NCI-H2029 treated with DMSO at 0.1 percent for 48 hours (cell line): Measurements from ENCODE around the gene TCF4.
A peak's percentile ranks its signal among the peaks of the same experiment; 100 is the strongest.

ENCODE experiments used
- DNase-seq: peaks from one replicate; lab custom pipeline; 2025; lab: John Stamatoyannopoulos, UW

The TCF4 gene

DNA sequence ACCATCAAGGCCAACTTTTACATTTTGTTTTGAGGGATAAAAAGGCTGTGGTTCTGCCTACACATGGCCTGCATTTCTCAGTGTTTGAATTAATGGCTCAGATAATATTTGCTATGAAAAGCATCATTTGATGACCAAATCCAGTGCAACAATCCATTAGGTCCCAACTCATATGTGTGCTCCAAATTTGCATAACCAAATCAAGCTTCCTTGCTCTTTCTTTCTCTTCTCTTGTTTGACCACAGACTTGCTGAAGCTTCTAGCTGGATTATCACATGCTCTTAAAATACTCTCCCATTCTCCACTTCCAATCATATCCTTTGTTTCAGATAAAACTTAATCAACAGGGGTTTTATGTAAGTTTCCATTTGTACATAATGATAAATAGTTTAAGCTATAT, 147.0 kb downstream of the TCF4 start:
- DNase-seq, result no peak

DNA sequence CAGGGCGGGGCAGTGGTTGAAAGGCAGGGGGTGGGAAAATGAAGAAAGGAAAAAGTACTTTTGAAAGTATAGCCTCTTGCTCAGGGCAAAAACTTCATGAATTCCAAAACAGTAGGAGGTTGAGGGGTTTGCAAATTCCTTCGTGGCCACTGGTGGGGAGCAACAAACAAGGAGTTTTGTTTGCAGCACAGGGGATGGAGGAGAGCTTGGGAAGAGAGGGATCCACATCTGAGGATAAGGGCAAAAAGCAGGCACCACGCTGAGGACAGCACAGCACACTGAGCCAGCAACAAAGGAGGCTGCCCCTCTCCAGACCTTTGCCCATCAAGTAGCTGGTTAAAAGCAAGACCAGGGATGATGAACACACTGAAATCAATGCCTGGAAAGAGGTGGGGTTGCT, 148.9 kb downstream of the TCF4 start:
- no peak for DNase-seq

DNA sequence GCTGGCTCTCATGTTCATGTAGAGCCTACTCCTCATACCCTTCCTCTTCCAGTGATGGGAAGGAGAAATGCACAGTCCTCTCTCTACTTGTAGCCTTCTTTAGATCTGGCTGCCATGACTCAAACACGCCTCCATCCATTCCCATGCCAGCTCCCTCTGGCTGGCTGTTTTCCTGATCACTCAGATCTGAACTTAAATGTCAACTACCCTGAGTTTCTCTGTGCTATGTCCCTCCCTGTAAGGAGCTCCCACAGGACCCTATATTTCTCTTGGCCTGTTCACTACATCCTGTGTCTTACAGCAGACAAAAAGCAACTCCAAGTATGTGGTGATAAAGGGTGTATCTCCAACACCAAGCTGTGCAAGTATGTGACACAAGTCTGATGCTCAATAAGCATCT, 152.4 kb downstream of the TCF4 start:
- no peak for DNase-seq

DNA sequence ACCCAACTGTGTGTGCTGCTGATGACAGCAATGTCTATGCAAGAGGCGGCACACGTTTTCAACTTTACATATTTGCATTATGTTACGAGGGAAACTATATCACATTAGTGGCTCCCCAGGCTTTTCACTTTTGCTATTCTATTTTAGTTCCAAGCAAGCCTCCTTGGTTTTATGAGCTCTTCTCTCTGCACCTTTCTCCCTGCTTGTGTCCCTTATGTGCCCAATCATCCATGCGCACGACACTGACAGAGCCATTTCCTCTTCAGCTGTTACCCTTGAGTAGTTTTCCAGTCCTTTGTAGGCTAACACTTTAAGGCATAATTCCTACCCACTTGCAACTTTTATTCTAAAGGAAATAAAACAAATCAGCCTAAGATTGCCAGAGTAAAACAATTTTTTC, 154.3 kb downstream of the TCF4 start:
- no peak for DNase-seq

DNA sequence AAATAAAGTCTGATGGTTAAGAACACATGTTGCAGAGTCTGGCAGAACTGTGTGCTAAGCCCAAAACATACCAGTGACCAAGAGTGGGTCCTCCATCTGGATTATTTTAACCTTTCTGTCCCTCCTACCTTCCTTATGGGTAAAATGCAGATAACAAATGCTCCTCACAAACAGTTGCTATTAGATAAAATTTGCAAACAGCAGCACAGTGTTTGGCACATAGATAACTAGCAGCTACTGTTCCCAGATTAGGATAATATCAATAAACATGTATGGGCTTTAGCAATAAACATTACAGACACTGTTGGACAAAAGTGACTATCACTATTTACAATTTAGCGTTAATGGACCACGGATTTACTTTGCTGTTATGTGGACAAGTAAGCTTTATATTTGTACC, 154.9 kb downstream of the TCF4 start:
- no peak for DNase-seq

DNA sequence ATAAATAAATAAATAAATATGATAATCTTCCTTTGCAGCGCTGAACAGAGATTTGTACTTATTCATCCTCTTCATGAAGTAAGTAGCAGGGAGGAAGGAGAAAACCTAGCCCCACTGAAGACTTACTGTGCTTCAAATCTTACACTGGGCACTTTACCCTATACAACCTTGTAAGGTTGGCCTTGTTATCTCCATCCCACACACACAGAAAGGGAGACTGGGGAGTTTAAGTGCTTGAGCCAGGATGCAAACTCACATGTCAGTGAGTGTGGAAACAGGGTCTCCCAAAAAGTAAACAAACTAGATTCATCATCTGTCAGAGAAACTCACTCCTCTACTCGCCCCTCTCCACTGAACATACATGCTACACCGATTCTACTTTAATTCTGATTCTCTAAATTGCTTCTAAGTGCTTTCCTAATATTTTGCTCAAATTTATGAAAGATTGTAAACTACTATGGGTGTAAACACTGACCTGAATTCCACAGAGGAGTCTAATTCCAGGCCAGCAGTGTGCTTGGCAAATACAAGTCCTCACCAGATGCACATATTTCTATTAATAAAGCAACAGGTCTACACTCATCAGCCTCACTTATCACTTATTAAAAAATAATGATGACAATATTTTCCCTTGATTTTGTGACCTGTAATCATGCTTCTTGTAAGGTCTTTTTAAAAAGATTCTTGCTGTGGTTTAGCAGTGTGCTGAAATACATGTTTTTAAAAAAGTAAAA, 155.5 kb downstream of the TCF4 start:
- no peak for DNase-seq

DNA sequence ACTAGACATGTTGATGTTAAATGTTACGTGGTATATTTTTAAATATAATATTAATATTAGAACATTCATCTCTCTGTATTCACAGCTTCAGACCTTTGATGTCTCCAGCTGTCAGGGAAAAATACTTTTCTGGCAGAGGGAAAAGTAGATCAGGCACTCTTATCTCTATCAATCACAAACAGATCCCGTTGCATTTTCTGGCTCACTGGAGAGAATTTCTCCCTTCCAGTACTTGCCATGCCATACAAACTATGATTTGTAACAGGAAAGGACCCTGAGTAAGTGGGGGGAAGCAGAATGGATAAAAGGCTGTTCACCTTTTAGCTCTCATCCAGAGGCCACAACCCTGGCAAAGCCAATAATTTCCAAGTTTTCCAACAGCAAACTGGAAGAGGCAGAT, 158.0 kb downstream of the TCF4 start:
- DNase-seq, result no peak

DNA sequence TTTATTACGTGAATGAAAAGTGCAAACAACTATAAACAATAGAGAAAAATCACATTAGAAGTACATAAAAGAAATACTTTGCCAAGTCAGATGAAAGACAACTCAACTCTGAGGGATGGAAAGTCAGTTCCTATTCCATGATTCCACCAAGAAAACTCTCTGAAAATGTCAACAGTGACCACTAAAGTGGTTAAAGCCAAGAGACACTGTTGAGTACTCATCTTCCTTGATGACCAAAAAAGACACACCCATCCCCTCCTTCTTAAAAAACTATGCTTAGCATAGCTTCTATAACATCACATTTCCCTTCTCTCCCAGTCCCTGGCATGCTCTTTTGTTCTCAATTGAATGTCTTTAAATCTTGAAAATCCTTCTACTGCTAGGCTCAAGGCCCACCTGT, 160.0 kb downstream of the TCF4 start:
- DNase-seq, result no peak

DNA sequence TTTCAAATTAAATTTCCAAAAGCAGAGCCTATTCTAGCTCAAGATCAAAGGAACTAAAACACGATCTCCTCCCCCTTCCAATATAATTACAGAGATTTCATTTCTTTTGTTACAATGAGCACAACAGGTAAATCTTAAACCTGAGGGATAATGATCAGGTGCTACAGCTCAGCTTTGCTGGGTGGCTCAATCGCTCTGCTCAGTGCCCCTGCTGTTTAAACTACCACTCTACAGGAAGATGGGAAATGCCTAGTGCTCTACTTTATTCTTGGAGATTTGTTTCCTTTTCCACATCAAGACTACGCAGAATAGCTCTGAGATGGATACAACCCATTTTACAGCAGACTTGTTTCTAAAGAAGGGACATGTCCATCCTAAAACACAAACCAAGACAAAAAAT, 162.3 kb downstream of the TCF4 start:
- no peak for DNase-seq

DNA sequence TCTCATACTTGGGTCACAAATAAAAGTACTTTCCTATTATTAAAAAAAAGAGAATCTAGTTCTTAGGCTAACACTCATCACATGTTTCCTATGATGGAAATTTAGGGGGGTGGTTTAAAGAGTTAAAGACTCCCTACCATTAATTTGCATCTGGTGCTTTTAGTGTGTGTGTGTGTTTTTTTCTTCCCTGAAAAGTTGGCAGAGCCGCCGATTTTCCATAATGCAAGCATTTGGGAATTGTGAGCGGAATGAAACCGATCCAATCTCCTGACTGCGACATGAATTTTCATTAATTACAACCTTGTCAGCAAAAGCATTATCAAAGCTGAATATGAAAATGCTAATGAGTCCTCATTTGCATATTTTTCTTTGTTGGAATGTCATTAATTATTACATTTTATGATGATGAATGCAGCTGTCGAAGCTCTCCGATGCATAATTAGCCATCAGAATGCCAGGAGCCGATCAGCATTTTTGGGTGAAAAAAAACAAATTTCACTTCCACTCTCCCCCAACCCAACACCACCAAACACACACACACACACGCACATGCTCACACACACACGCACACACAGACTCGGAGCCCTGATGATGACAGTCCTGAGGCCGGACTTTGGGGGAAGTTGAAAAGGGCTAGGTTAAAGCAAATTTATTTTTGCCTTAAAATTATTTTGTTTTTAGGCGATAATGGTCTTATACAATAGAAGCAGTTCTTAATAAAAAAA, 165.4 kb downstream of the TCF4 start:
- no peak for DNase-seq

DNA sequence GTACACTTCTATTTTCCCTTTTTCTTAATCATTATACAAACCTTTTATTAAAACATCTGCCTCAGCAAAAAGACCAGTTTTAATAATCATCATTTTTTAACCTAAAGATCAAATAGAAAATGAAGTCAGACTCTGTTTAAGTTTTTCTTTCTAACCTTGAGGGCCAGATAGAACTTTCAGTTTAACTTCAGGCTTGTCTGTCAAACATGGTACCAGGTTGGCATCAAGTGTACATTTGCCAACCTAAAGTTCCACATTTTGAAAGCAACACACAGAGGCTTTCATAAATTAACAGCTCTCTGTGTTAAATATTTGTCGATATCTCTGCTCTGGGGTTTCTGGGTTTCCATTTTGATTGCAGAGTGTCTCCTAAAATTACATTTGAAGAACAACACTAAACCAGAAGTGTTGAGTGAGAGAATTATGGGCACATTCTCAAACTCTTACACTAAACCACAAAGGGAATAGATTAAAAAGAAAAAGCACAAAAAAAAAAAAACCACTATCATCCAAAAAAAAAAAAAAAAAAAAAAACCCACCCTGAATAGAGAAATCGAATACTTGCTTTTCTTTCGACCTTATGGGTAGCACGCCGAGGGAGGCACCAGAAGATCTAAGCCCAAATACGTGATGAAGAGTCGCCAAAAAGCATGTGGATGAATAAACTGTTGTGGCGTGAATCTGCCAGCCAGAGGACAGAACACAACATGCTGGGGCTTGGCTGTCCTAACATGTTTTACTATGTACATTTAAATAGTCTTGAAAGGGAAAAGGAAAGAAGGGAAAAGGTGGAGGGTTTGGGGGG, 166.2 kb downstream of the TCF4 start:
- DNase-seq, result no peak

DNA sequence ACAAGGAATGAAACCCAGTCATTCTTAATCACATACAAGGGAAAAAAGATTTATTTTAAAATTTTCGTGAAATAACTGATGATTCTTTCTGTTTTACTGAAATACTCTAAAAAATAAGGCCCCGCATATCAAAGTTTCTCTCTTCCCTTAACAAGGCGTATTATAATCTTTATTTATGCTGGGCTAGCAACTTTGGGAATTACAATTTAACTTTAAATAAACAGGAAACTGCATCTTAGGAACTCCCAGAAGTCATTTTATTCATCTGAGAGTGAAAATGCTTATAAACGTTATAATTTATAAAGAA, 166.7 kb downstream of the TCF4 start:
- no peak for DNase-seq

DNA sequence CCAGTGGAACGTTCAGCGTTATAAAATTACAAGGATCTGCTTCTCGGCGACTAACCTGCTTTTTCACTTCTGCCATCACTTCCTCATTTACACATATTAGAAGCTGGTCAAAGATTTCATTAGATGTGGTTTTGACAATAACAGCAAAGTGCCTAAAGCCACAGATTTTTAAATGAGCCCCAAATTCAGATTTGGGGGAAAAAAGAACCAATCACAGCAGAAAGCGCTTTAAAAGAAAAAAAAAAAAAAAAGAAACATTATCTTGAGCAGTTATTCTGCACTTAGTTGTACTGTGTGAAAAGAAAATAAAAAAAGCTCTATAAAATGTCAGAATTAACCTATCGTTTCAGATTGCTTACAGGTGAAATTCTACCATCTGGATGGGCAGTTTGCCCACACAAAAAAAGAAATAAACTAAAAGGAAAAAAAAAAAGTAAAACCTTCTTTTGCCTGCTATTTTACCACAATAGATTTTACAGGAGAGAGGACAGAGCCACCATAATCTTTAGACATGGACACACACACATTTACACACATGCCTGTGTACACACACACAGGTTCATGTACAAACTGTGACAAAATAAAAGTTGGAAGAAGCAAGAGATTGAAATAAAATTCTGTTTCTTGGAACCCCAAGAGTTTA, 167.2 kb downstream of the TCF4 start:
- DNase-seq, result no peak

DNA sequence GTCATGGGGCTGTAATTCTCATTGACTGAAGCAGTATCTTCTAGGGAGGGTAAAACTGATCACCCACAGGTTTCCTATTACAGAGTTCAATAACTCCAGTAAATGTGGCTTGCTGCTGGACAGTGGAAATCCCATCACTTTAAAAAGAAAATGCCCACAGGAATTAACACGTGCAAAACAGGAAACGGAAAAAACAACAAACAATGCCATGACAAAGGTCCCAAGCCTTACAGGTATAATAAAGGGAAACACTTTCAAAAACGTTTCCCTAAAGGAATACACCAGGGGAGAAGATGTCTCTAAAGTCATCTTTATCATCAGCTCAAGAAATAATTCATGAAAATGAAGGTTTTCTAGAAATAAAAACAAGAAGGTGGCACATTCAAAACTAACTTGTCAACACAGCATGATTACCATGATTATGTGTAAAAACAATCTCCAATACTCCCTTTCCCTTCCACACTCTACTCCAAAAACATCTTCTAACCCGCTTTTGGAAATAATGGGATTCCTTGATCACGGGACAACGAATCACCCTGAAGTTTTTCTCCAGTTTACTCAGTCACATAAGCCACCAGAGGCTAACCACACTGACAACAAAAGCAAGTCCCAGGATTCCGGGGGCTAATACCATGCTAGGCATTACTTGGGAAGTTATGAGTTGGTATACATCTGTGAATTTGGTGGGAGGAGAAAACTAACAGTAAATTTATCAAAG, 167.9 kb downstream of the TCF4 start:
- DNase-seq, result no peak

DNA sequence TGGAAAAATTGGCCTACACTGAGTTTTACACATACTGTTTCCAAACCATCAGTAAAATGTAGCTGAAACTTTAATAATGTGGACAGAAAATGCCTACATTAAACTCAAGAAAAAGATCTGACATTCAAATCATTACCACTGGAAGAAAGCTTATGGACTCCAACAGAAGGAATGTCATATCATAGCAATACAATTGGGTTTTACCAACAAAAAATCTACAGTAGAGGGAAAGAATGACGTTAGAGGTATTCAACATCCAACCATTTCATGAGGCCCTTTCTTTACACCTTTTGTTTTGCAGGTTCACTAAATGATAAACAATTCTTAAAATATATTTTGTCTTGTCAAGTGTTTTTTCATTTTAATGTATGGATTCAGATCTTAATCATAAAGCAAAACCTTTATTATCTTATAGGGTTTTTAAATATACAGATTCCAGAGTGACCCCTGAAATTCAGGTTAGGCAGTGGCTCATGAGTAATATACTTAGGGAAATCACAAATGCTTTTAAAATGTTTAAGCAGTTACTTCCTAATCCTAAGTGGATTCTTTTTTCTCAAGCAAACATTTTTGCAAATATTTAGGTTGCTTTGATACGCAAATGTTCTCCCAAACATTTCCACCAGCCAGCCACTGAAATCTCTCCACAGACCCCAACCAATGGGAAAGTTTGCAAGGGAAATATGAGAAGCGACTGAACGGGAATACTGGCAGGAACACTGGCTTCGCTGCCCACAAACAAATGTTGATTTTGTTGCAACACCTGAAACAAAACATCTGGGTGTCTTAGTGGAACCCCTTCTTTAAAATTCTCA, 168.7 kb downstream of the TCF4 start:
- no peak for DNase-seq

DNA sequence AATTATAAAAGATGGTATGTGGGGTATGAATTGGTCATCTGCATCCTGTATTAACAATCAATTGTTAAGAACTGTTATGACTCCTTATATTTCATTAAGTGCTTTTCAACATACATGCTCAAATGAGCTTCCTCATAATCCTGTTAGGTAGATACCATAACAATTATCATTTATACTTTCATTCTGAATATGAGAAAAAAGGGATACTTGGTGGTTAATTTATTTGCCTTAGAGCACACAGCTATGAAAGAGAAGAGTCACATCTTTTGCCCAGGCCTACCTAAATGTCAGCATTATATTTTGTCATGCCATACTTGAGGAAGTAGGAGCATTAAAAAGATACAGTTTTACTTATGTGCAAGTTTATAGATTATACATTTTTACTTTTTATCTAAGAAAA, 169.6 kb downstream of the TCF4 start:
- DNase-seq, result no peak

DNA sequence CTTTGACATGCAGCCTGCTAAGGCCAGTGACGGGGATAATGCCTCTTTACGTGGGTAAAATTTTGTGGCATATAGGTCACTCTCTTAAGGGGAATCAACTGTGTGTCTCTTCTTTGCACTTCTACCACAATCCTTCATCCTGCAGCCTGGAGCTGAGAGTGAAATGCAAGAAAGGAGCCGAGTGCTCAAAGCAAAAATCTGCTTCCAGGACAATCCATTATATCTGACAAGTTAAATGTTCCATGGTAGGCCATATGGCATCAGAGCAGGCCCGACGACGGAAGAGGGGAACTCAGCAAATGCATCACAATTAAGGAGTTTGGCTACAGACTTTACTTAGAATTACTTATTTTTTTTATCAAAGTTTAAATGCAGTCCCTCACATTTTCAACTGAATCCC, 171.2 kb downstream of the TCF4 start:
- DNase-seq, result no peak

DNA sequence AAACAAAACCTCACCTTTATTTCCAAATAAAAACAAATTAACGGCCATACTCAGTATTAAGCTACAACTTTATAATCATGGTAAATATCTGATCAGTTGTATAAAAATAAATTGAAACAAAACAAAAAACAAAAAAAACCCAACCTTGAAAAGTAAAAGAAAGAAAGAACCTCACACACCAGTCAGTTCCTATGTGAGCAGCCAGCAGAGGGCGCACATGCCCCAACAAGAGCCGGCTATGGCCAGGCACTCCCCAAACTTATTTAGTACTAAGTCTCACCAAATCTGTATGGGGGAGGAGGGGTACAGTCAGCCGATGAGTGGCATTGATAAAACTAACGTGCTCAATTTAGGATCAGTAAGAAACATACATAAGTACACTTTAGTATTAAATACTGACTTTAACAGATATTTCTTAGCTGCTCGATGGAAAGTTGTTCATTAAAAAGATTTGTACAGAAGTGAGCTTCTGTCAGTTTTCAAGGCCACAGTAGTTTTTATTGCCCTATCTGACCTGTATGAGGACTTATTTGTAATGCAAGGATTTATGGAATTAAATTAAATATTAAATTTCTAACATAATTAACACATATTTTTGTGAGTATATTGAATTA, 172.6 kb downstream of the TCF4 start:
- peak; percentile 22 for DNase-seq

DNA sequence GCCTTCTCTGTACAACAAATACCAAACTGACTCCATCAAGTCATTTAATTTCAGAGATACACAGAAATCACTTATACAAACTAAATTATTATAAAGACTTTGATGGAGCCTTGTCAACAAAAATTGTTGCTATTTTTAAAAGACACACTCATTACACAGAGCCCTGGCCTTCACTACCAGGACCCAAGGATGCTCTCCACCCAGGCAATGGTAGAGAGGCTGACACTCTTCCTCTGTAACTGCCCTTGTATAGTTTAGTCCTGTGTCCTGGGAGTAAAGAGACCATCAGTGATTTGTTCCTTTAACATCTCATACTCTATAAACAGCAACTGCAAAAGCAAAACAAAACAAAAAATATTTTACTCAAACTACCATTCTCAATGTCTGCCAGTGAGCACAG, 173.5 kb downstream of the TCF4 start:
- DNase-seq, result no peak

DNA sequence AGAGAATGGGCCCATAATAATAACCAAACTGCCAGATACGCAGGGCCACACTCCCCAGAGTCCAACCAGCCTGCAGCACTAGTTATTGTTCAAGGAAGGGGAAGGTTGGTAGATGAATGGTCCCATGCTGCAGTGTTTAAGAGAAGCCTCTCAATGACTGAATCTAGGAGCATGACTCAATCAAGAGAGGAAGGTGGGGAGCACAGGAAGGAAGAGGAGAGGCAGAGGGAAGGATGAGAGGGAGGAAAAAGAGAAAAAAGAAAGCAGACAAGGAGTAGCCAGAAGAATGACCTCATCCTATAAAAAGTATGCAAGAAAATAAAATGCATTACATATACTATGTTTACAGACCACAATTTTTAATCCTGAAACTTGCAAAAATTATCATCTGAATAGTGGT, 174.5 kb downstream of the TCF4 start:
- DNase-seq, result no peak
